Activated CD4-positive, alpha-beta T cell treated with anti-CD3 and anti-CD28 coated beads, Interleukin-2, amount 10 ng/mL, durations not matched to agents 7 days and 5 days (primary cell): ENCODE results near the gene SERPINA4. TPM values are rescaled to one million over a fixed set of nuclear protein-coding genes. Genes with fewer than 3 reads are reported as not detected.
"Not testable (repeated sequence)": the region's sequence is repeated elsewhere in the genome, so short reads cannot be mapped to it uniquely, and the experiment has no call there.

Experiments
- CTCF ChIA-PET: fragments of 350-600 bp; sonication (Branson Sonifier 250); formaldehyde crosslinking; loops from one replicate; lab custom pipeline; 2021; ENCODE audit warnings: antibody characterized with exemption; lab: Charles Lee
- POLR2A ChIA-PET: fragments of 350-600 bp; sonication (Branson Sonifier 250); formaldehyde crosslinking; loops from one replicate; lab custom pipeline; 2021; ENCODE audit warnings: antibody characterized with exemption; lab: Charles Lee
- DNase-seq: peaks from one replicate; pipeline ENCODE4 v3.0.0-alpha.2; 2020
- H3K27ac Mint-ChIP-seq: one replicate; pipeline ENCODE4 v1.8.0; 2021; ENCODE audit warnings: mild to moderate bottlenecking, moderate library complexity, mixed read lengths
- H3K27me3 Mint-ChIP-seq: one replicate; pipeline ENCODE4 v1.8.0; 2021; ENCODE audit warnings: mixed read lengths
- H3K36me3 Mint-ChIP-seq: one replicate; pipeline ENCODE4 v1.8.0; 2021; ENCODE audit warnings: low read depth, mixed read lengths
- H3K4me1 Mint-ChIP-seq: one replicate; pipeline ENCODE4 v1.8.0; 2021; ENCODE audit warnings: mixed read lengths
- H3K4me3 Mint-ChIP-seq: one replicate; pipeline ENCODE4 v1.8.0; 2021; ENCODE audit warnings: mild to moderate bottlenecking, moderate library complexity, mixed read lengths
- H3K9me3 Mint-ChIP-seq: one replicate; pipeline ENCODE4 v1.8.0; 2021; ENCODE audit warnings: mixed read lengths
- total RNA-seq, 2 experiments: library from RNA; stranded (reverse); gene quantifications; one replicate each; pipeline ENCODE4 v1.2.3, GENCODE V29; 2021

The SERPINA4 gene
- total RNA-seq, 2 experiments from 2014 or later: not detected

GRCh38 chr14:94577472-94577871 is 16.2 kb downstream of the SERPINA4 start:
- H3K27ac Mint-ChIP-seq, H3K27me3 Mint-ChIP-seq, H3K4me1 Mint-ChIP-seq, H3K9me3 Mint-ChIP-seq, DNase-seq, POLR2A ChIA-PET, CTCF ChIA-PET, H3K4me3 Mint-ChIP-seq, H3K36me3 Mint-ChIP-seq: not testable (repeated sequence)

- CTCF ChIA-PET: no interaction called here
- POLR2A ChIA-PET: no interaction called here
- no peaks in the 10 kb centered on the region for H3K27me3 Mint-ChIP-seq
- no peaks in the 10 kb centered on the region for H3K36me3 Mint-ChIP-seq
- no peak for DNase-seq
- H3K4me1 Mint-ChIP-seq: no peaks in the 10 kb centered on the region
- no peak overlapping the region for H3K27ac Mint-ChIP-seq
- no peaks in the 10 kb centered on the region for H3K9me3 Mint-ChIP-seq
- H3K4me3 Mint-ChIP-seq: no peak overlapping the region
These were observed 17.5 kb downstream of the SERPINA4 start for GRCh38 chr14:94578712-94579111.

GRCh38 chr14:94581127-94581999 is 20.1 kb downstream of the SERPINA4 start, which contains the start of gene SERPINA5:
TSS of gene SERPINA5 (plus strand) at chr14:94581426. CDS start at chr14:94587363, 5,937 bp downstream.
- H3K27ac Mint-ChIP-seq: no peak within 1 kb of the TSS
- H3K36me3 Mint-ChIP-seq: no peaks in the 10 kb centered on the region
- no peak for DNase-seq
- H3K27me3 Mint-ChIP-seq: no peaks in the 10 kb centered on the region
- H3K4me3 Mint-ChIP-seq: no peak within 1 kb of the TSS
- ChIA-PET CTCF (no interaction called here), POLR2A (no interaction called here)
- no peaks in the 10 kb centered on the region for H3K4me1 Mint-ChIP-seq
- H3K9me3 Mint-ChIP-seq: no peaks in the 10 kb centered on the region

GRCh38 chr14:94582199-94582750 is 21.0 kb downstream of the SERPINA4 start:
- Mint-ChIP-seq H3K36me3 (no peaks in the 10 kb centered on the region), H3K9me3 (no peaks in the 10 kb centered on the region), H3K27me3 (no peaks in the 10 kb centered on the region), H3K4me1 (no peaks in the 10 kb centered on the region), H3K4me3 (no peak overlapping the region), H3K27ac (no peak overlapping the region)
- POLR2A ChIA-PET: no interaction called here
- DNase-seq: no peak
- CTCF ChIA-PET: no interaction called here

- no peak for DNase-seq
- Mint-ChIP-seq H3K27me3 (no peaks in the 10 kb centered on the region), H3K27ac (no peak overlapping the region), H3K4me3 (no peak overlapping the region), H3K4me1 (no peaks in the 10 kb centered on the region), H3K36me3 (no peaks in the 10 kb centered on the region), H3K9me3 (no peaks in the 10 kb centered on the region)
- CTCF ChIA-PET: no interaction called here
- POLR2A ChIA-PET: no interaction called here
These were observed 21.6 kb downstream of the SERPINA4 start for GRCh38 chr14:94582851-94583250.

- POLR2A ChIA-PET: no interaction called here
- Mint-ChIP-seq H3K36me3 (no peaks in the 10 kb centered on the region), H3K9me3 (no peaks in the 10 kb centered on the region), H3K27ac (no peak overlapping the region), H3K4me3 (no peak overlapping the region), H3K4me1 (no peaks in the 10 kb centered on the region), H3K27me3 (no peaks in the 10 kb centered on the region)
- DNase-seq: no peak
- CTCF ChIA-PET: no interaction called here
These were observed 22.3 kb downstream of the SERPINA4 start for GRCh38 chr14:94583557-94583956.

GRCh38 chr14:94584591-94585280 is 23.5 kb downstream of the SERPINA4 start:
- no peaks in the 10 kb centered on the region for H3K36me3 Mint-ChIP-seq
- H3K4me3 Mint-ChIP-seq: no peak overlapping the region
- ChIA-PET CTCF (interaction anchor here (2.0 kb wide), 1 partner anchor 11 kb away, joined by 6 read pairs; no protein-coding TSS in a partner anchor), POLR2A (no interaction called here)
- no peaks in the 10 kb centered on the region for H3K9me3 Mint-ChIP-seq
- no peaks in the 10 kb centered on the region for H3K4me1 Mint-ChIP-seq
- peak overlapping the region; percentile 14 for H3K27ac Mint-ChIP-seq
- DNase-seq: no peak
- H3K27me3 Mint-ChIP-seq: no peaks in the 10 kb centered on the region

GRCh38 chr14:94586635-94587034 is 25.4 kb downstream of the SERPINA4 start:
- Mint-ChIP-seq H3K27ac (no peak overlapping the region), H3K9me3 (no peaks in the 10 kb centered on the region), H3K4me3 (no peak overlapping the region), H3K27me3 (no peaks in the 10 kb centered on the region), H3K4me1 (no peaks in the 10 kb centered on the region), H3K36me3 (no peaks in the 10 kb centered on the region)
- no peak for DNase-seq
- CTCF ChIA-PET: no interaction called here
- POLR2A ChIA-PET: no interaction called here

GRCh38 chr14:94588311-94588710 is 27.1 kb downstream of the SERPINA4 start:
- Mint-ChIP-seq H3K27ac (no peak overlapping the region), H3K36me3 (no peaks in the 10 kb centered on the region), H3K4me3 (no peak overlapping the region), H3K4me1 (no peaks in the 10 kb centered on the region), H3K27me3 (no peaks in the 10 kb centered on the region), H3K9me3 (no peaks in the 10 kb centered on the region)
- DNase-seq: no peak
- POLR2A ChIA-PET: no interaction called here
- CTCF ChIA-PET: no interaction called here

GRCh38 chr14:94591073-94591472 is 29.8 kb downstream of the SERPINA4 start:
- POLR2A ChIA-PET: no interaction called here
- H3K9me3 Mint-ChIP-seq: no peaks in the 10 kb centered on the region
- H3K4me1 Mint-ChIP-seq: no peaks in the 10 kb centered on the region
- H3K4me3 Mint-ChIP-seq: no peak overlapping the region
- no peak for DNase-seq
- H3K36me3 Mint-ChIP-seq: no peaks in the 10 kb centered on the region
- no peak overlapping the region for H3K27ac Mint-ChIP-seq
- H3K27me3 Mint-ChIP-seq: no peaks in the 10 kb centered on the region
- CTCF ChIA-PET: no interaction called here

- CTCF ChIA-PET: no interaction called here
- Mint-ChIP-seq H3K27me3 (no peaks in the 10 kb centered on the region), H3K27ac (no peak overlapping the region), H3K9me3 (no peaks in the 10 kb centered on the region), H3K36me3 (no peaks in the 10 kb centered on the region), H3K4me1 (no peaks in the 10 kb centered on the region), H3K4me3 (no peak overlapping the region)
- no peak for DNase-seq
- POLR2A ChIA-PET: no interaction called here
These were observed 30.6 kb downstream of the SERPINA4 start for GRCh38 chr14:94591871-94592270.

GRCh38 chr14:94592457-94592856 is 31.2 kb downstream of the SERPINA4 start:
- H3K36me3 Mint-ChIP-seq: no peaks in the 10 kb centered on the region
- H3K27ac Mint-ChIP-seq: no peak overlapping the region
- POLR2A ChIA-PET: no interaction called here
- H3K4me1 Mint-ChIP-seq: no peaks in the 10 kb centered on the region
- no peak for DNase-seq
- no peaks in the 10 kb centered on the region for H3K9me3 Mint-ChIP-seq
- CTCF ChIA-PET: no interaction called here
- no peak overlapping the region for H3K4me3 Mint-ChIP-seq
- H3K27me3 Mint-ChIP-seq: no peaks in the 10 kb centered on the region

- CTCF ChIA-PET: no interaction called here
- Mint-ChIP-seq H3K36me3 (no peaks in the 10 kb centered on the region), H3K27me3 (no peaks in the 10 kb centered on the region), H3K9me3 (no peaks in the 10 kb centered on the region), H3K4me3 (no peak overlapping the region), H3K4me1 (no peaks in the 10 kb centered on the region), H3K27ac (no peak overlapping the region)
- POLR2A ChIA-PET: no interaction called here
- no peak for DNase-seq
These were observed 32.1 kb downstream of the SERPINA4 start for GRCh38 chr14:94593376-94593748.
